K562 (cell line): ENCODE measurements around the gene TSC1. TPM values are rescaled to one million over a fixed set of nuclear protein-coding genes. Genes with fewer than 3 reads are reported as not detected.
A peak's percentile ranks its signal among the peaks of the same experiment; 100 is the strongest.

ENCODE experiments used
- CHD7 ChIP-seq: fragments of 200-600 bp; sonication (generic); IDR thresholded peaks from one replicate; pipeline ENCODE4 v1.6.1; 2012; ENCODE audit warnings: mild to moderate bottlenecking, low read depth, low read length, inconsistent platforms
- E2F8 ChIP-seq: fragments of 450-650 bp; IDR thresholded peaks from 2 replicates; pipeline ENCODE4 v1.7.1; 2018; ENCODE audit warnings: mild to moderate bottlenecking, low read depth; ENCODE audit not compliant: partially characterized antibody
- JUND ChIP-seq, 2 experiments: IDR thresholded peaks; 2 replicates in 1 of 2; 3 replicates in 1 of 2; pipeline ENCODE4 v1.6.1; 2011; ENCODE audit warnings: borderline replicate concordance in 2 of 2, low read depth in 2 of 2, low read length in 2 of 2, improper control_type of control experiment in 1 of 2, missing biosample characterization in 1 of 2, missing genetic modification characterization in 1 of 2, missing genetic modification reagents in 1 of 2
- NR1H2 ChIP-seq: sonication (generic); formaldehyde crosslinking; IDR thresholded peaks from 2 replicates; pipeline ENCODE4 v1.4.0; 2020; ENCODE audit warnings: mild to moderate bottlenecking, missing genetic modification reagents
- OTX1 ChIP-seq: fragments of 450-650 bp; formaldehyde crosslinking; IDR thresholded peaks from 2 replicates; pipeline ENCODE4 v1.4.0; 2022; ENCODE audit warnings: mild to moderate bottlenecking
- RFX1 ChIP-seq: fragments of 450-650 bp; IDR thresholded peaks from 2 replicates; pipeline ENCODE4 v1.6.1; 2016; ENCODE audit warnings: mild to moderate bottlenecking, moderate library complexity
- ZBTB17 ChIP-seq: fragments of 450-650 bp; formaldehyde crosslinking; IDR thresholded peaks from 2 replicates; pipeline ENCODE4 v1.4.0; 2020; ENCODE audit warnings: mild to moderate bottlenecking
- ZNF3 ChIP-seq: fragments of 250-450 bp; sonication (Bioruptor Pico); IDR thresholded peaks from 2 replicates; pipeline ENCODE4 v1.5.0; 2021; ENCODE audit warnings: mild to moderate bottlenecking, moderate library complexity
- ZNF324 ChIP-seq: fragments of 250-450 bp; sonication (Bioruptor Pico); IDR thresholded peaks from 2 replicates; pipeline ENCODE4 v1.4.0; 2020; ENCODE audit warnings: mild to moderate bottlenecking
- ZNF512 ChIP-seq: IDR thresholded peaks from 2 replicates; pipeline ENCODE4 v1.6.1; 2016; ENCODE audit warnings: missing genetic modification characterization, missing compliant biosample characterization
- polyA plus RNA-seq, 8 experiments: library from polyadenylated mRNA; depleted of rRNA in 4 of 8; stranded (reverse) in 5 of 8; unstranded in 3 of 8; fragments of >200 nt; fragmentation: Nextera tagmentation in 2 of 8; fragmentation: Illumina TruSeq in 1 of 8; extraction: Ambion mirVana in 2 of 8; extraction: Trizol in 1 of 8; gene quantifications; 2 replicates each; pipeline versions ENCODE4 v1.2.1 to v1.2.3, GENCODE V29; 2011 to 2014; ENCODE audit warnings: inconsistent platforms in 1 of 8, missing spikeins in 1 of 8
- total RNA-seq, 7 experiments: library from RNA; depleted of rRNA in 6 of 7; stranded (reverse); fragments of >200 nt in 6 of 7; fragmentation: Illumina TruSeq in 2 of 7; extraction: Trizol in 2 of 7; gene quantifications; 2 replicates each; pipeline versions ENCODE4 v1.2.1 to v1.2.3, GENCODE V29; 2011 to 2021; ENCODE audit warnings: low replicate concordance in 1 of 7

The TSC1 gene
- total and polyA plus RNA-seq, 9 of the 15 experiments (the other 6 are each of a cell fraction or from before 2014, with no cell fraction given): 6.9 to 37.6 (median 18.6) TPM

- no peak for TF ChIP-seq ZNF324
- TF ChIP-seq CHD7: no peak
- no peak for TF ChIP-seq RFX1
- TF ChIP-seq ZNF3: no peak
- TF ChIP-seq OTX1: no peak
- TF ChIP-seq ZNF512 (tag): no peak
- TF ChIP-seq ZBTB17 (CRISPR knock-in tag): 0 out of 2 replicates have a peak, but pooled peaks have one; percentile 29
- peak; percentile 84 for TF ChIP-seq E2F8
- no peak for TF ChIP-seq NR1H2 (CRISPR knock-in tag)
- peak; percentile 44; the same call in 1 of the 2 replicates for TF ChIP-seq JUND (IDR thresholded peaks at IDR 0.05; ENCODE audit: borderline replicate concordance, low read depth, low read length)
- TF ChIP-seq JUND (tag; IDR thresholded peaks at IDR 0.05; ENCODE audit: borderline replicate concordance, low read depth, low read length): no peak
These were observed at the start of gene TSC1 (continued) for GRCh38 chr9:132944294-132945185.
